HG02759 (cell line): ENCODE data around the gene DUOXA2.
"Not testable (repeated sequence)": the region's sequence is repeated elsewhere in the genome, so short reads cannot be mapped to it uniquely, and the experiment has no call there.

Experiments
- ATAC-seq: cut with Tn5 transposase; IDR thresholded peaks from one replicate; pipeline ENCODE4 v1.9.1; 2021; ENCODE audit warnings: mild to moderate bottlenecking, moderate library complexity; ENCODE audit not compliant: unreplicated experiment

DUOXA2 gene

DNA sequence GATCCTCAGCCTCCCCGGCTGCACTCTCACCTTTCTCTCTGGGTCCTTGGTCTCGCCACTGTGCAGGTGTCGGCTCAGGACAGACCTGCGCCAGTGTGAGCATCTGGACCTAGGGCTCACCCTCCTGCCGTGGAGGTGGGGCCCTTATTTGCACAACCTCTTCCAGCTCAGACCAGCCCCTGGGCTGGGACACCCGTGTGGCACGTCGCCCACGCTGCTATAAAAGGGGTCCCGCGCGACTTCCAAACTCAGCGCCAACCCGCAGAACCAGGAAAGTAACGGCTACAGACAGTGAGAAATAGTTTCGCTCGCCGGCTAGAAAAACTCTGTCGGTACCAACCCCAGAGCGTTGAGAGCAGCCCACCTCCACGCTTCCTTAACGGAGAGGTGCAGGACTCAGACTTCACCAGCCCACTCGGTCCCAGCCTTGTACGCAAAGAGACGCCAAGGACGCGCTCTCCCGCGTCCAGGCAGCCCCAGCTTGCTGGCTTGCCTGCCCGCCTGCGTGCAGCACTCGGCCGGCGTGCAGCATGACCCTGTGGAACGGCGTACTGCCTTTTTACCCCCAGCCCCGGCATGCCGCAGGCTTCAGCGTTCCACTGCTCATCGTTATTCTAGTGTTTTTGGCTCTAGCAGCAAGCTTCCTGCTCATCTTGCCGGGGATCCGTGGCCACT is at the start of gene DUOXA2, which contains the start of gene DUOX2:
TSS of gene DUOXA2 (plus strand) at position 251 of the 675 bp plus-strand sequence. CDS start at position 531, 280 bp downstream.
TSS of gene DUOX2 (minus strand) at position 97 of the 675 bp plus-strand sequence. CDS start 761 bp downstream, outside the sequence.
- no peak for ATAC-seq

DNA sequence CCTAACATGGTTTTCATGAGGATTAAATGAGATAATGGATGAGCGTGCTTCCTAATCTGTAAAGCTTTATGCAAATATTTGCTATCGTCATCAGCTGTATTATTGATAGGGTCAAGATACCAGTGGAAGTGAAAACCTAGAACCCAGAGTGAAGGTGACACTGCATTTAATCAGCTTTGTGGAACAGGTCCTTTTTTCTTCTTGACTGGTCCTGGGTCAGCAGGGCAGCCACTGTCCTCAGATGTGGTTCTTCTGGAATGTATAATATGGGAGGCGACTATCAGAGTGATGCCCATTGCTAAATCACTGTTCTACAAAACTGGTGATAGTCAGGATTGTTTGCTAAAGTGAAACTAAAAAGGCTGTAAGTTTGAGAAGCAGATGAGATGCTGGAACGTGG is 49.7 kb upstream of the DUOXA2 start:
- ATAC-seq: no peak

- not testable (repeated sequence) for ATAC-seq
Observed at GRCh38 chr15:45069942-45070360, 44.2 kb upstream of the DUOXA2 start.

DNA sequence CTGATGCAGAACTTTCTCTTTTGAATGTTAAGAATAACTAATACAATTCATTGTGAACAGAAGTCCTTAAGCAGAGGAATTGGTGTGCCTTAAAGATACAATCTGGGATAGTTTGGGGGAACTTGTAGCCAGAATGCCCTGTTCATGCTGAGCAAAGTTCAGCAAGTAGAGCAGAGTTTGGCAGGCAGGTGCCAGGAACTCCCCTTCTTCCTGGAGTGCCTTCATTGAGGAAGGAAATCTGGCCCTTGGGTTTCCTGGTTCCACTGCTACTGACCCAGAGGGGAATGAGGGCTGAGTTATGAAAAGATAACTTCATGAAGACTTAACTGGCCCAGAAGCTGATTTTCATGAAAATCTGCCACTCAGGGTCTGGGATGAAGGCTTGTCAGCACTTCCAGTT is 40.5 kb upstream of the DUOXA2 start:
- ATAC-seq: not testable (repeated sequence)

DNA sequence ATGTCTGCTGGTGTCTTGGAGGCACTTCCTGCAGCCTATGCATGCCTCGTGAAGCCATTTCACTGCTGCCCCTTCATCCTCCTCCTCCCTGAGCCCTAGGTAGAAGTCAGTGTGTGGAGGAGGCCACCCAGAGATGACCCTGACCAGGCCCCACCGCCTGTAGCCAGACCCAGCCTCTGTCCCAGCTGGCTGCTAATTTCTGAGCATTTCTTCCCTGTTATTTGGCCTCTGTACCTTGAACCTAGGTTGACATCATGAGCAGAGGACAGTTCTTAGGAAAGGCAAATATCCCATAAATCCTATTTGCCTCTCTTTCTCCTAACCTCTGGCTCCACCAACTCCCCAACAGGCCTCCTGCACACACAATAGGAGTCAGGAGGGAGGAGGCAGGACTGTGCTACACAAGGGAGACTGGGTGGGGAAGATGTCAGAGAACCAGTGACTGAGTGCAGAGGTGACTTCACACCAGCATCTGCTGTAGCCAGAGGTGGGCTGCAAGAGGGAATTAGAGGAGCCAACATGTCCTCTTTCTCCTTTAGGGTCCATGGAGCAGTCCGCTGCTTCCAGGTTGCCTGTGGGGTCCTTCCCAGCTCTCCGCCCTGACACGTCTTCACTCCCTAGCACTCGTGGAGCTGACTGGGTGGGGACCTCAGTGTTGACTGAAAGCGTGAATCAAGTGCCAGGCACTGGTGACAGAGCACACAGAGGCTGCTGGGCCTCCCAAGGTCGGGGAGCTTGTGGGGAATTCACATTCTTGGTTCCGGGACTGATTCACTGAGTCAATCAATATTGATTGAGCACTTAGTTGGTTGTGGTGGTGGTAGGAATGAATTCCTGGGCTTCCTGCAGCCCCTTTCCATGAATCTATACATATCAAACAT is 38.4 kb upstream of the DUOXA2 start:
- ATAC-seq: not testable (repeated sequence)

GRCh38 chr15:45077391-45077790 is 36.7 kb upstream of the DUOXA2 start:
- not testable (repeated sequence) for ATAC-seq

GRCh38 chr15:45079201-45079600 is 34.9 kb upstream of the DUOXA2 start:
- not testable (repeated sequence) for ATAC-seq

DNA sequence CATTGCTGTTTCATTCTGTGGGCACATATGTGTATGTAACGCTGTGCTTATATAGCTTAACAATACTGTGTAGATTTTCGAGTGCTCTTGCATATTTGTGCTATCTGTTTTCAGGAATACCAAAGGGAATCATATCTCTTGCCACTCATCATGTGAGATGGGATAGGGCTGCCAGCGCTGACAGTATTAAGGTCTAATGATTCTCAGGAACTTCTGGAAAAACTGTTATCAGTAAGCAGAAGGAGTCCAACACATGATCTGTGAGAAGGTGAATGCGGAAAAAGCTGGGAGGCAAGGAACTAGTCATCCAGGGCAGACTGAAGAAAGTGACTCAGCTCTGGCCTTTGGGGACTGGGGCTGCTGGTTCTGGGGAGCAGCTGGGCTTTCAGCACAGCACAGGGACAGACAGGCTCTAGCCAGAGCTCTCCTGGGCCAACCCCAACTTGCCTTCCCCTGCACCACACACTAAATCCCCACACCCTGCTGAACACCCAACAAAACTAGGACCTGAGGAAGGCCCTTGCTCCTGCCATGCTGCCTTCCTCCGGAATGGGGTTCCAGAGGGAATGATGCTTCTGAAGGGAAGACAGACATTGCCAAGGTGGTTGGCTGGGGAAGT is 34.4 kb upstream of the DUOXA2 start:
- ATAC-seq: not testable (repeated sequence)

DNA sequence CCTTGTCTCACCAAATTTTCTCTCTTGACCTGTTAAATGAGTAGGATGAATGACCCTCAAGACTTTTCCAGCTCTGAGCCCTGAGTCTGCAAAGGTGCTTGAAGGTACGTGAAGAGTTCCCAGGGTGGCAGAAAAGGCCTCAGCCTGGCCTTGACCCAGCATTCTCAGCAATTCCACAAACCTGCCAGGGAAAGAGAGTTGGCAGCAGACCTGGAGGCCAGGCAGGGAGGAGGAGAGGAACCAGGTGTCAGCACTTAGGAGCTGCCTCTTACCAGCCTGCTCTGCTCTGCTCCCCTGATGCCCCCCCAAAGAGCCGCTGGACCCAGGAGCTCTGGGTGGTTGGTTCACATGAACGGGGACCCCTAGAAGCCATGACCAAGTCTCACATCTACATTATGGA is 33.5 kb upstream of the DUOXA2 start:
- not testable (repeated sequence) for ATAC-seq

- not testable (repeated sequence) for ATAC-seq
Observed at GRCh38 chr15:45082412-45082811, 31.7 kb upstream of the DUOXA2 start.

DNA sequence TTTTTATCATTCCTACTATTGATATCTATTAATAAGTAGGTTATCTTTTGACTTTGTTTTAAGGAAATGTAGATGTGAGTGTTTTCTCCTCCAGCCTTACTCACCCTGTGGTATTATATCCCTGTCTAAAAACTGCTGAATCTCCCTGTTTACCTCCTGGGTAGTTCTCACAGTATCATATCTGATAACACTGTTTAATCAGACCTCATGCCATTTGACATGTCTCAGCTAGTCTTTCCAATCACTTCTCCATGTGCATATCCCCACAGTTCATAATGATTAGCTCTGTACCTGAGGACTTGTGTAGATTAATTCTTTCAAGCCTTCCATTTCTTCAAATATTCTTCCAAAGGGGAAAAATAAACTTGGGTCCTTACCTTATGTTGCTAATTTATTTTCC is 30.9 kb upstream of the DUOXA2 start:
- ATAC-seq: no peak

GRCh38 chr15:45084163-45084562 is 30.0 kb upstream of the DUOXA2 start:
- no peak for ATAC-seq

GRCh38 chr15:45087513-45087912 is 26.6 kb upstream of the DUOXA2 start:
- ATAC-seq: no peak

GRCh38 chr15:45088801-45089711 is 25.1 kb upstream of the DUOXA2 start:
- ATAC-seq: no peak

DNA sequence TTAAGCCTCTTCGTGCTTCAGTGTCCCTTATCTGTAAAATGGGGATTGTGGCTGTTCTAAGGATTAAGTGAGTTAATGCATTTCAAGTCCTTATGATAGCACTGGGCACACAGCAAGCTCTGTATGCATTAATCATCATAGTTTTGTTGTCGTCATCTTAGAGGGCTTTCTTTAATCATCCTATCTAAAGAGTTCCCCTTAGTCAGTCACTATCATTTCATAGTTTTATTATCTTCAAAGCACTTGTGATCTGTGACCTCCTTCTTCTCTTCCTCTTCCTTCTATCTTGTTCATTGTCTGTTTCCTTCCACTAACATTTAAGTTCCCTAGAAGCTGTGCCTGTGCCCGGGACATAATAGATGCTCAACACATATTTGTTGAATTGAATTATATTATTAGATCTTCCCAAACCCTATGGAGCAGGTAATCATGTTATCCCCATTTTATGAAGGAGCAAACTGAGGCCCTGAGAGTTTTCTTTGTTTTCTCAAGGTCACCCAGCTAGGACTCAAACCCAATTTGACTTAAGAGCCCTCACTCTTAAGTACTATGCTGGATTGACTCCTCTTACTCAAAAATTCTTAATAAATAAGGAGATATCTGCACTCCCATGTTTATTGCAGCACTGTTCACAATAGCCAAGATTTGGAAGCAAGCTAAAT is 24.3 kb upstream of the DUOXA2 start:
- no peak for ATAC-seq

GRCh38 chr15:45091161-45091560 is 23.0 kb upstream of the DUOXA2 start:
- no peak for ATAC-seq

- ATAC-seq: no peak
Observed at GRCh38 chr15:45091576-45091975, 22.6 kb upstream of the DUOXA2 start.

DNA sequence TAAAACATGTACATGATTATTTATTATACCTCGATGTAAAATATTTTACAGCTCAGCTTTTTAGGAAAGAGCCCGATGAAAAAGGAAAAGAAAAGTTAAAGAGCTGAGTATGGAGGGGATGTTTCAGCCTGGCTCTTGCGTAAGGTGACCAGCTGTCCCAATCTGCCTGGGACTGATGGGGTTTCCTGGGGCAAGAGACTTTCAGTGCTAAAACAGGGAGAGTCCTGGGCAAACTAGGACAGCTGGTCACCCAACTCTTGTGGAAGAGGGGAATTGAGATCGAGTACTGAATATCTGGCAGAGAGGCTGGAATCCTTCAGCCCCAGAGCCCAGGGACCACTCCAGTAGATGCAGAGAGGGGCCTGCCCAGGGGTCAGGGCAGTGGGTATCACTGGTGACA is 21.1 kb upstream of the DUOXA2 start:
- ATAC-seq: no peak

GRCh38 chr15:45093622-45094357 is 20.3 kb upstream of the DUOXA2 start:
- no peak for ATAC-seq
